Measurements from ENCODE around the gene PHLDB2. TPM values are rescaled to one million over a fixed set of nuclear protein-coding genes. Genes with fewer than 3 reads are reported as not detected.

The PHLDB2 gene
- total RNA-seq, 4 donors from 2014 or later = 23.5 to 81.5 (median 26.2) TPM

DNA sequence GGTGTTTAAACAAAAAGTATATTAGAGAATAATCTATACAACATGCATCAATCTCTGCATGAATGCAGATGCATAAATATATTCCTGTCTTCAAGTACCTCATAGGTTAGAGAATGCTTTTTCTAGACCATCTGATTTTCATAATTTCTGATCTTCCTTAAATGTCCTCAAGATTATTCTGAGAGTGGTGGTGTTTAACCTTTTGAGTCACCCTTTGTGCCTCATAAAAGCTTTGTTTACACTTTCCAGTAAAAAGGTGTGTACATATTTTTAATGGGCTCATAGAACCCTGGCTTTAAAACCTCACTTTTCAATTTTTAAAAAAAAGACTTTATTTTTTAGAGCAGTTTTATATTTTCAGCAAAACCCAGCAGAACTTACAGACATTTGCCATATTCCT lies 78.8 kb downstream of the PHLDB2 start:
- DNase-seq (ENCODE audit: low spot score in 2 of 2) = no peak
- intact Hi-C loops (cut with DNase I; ENCODE audit: low total_unique reads) = loop anchor here (1.0 kb wide), 1 partner anchor 30 kb away; no protein-coding TSS in a partner anchor
- no peak for TF ChIP-seq POLR2A (IDR thresholded peaks at IDR 0.05)
- H3K4me3 ChIP-seq (ENCODE audit: low read depth, poor library complexity, severe bottlenecking) = no peak overlapping the region

DNA sequence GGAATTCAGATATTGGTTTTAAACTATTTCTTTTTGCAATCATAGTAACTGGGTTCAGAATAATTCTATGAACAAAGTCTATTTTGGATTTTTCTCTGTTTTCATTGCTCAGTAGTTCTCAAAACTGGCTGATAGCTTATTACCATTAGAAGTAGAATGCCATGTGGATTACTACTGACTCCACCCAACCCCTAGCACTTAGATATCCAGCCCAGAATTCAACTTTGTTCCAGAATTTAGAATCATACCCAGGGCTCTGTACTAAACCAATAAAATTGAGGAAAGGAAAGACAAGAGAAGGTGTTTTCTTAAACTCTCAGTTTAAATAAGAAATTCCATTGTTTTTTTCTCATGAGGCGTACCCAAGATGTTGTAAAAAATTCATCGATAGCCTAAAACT lies 80.8 kb downstream of the PHLDB2 start:
- WGBS, 2 donors = 93 to 99% methylated on average over 2 of the region's 2 CpGs
- no peak for TF ChIP-seq POLR2A (IDR thresholded peaks at IDR 0.05)
- TF ChIP-seq, protein P1, sequence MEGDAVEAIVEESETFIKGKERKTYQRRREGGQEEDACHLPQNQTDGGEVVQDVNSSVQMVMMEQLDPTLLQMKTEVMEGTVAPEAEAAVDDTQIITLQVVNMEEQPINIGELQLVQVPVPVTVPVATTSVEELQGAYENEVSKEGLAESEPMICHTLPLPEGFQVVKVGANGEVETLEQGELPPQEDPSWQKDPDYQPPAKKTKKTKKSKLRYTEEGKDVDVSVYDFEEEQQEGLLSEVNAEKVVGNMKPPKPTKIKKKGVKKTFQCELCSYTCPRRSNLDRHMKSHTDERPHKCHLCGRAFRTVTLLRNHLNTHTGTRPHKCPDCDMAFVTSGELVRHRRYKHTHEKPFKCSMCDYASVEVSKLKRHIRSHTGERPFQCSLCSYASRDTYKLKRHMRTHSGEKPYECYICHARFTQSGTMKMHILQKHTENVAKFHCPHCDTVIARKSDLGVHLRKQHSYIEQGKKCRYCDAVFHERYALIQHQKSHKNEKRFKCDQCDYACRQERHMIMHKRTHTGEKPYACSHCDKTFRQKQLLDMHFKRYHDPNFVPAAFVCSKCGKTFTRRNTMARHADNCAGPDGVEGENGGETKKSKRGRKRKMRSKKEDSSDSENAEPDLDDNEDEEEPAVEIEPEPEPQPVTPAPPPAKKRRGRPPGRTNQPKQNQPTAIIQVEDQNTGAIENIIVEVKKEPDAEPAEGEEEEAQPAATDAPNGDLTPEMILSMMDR (IDR thresholded peaks at IDR 0.05) = no peak

DNA sequence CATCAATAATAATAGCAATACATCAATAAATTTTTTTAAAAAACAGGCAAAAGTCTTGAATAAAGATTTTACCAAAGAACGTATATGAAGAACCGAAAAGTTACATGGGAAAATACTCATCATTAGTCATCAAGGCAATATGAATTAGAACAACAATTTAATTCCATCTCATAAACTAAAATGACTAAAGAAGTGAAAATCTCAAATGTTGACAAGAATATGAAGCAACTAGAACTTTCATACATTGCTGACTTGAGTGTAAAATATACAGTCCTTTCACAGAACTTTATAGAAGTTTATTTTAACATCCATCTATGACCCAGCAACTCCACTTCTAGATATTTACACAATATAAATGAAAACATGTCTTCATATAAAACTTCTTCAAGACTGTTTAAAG lies 84.5 kb downstream of the PHLDB2 start:
- 94 to 96% methylated on average over 2 of the region's 2 CpGs for WGBS, 2 donors
- H3K4me3 ChIP-seq (ENCODE audit: low read depth, poor library complexity, severe bottlenecking) = no peak overlapping the region

More for the DNA sequence above, 80.8 kb downstream of the PHLDB2 start:
- intact Hi-C loops (cut with DNase I; ENCODE audit: low total_unique reads) = no loop called here
- no peak for DNase-seq (ENCODE audit: low spot score in 2 of 2)
- no peak overlapping the region for H3K4me3 ChIP-seq (ENCODE audit: low read depth, poor library complexity, severe bottlenecking)

DNA sequence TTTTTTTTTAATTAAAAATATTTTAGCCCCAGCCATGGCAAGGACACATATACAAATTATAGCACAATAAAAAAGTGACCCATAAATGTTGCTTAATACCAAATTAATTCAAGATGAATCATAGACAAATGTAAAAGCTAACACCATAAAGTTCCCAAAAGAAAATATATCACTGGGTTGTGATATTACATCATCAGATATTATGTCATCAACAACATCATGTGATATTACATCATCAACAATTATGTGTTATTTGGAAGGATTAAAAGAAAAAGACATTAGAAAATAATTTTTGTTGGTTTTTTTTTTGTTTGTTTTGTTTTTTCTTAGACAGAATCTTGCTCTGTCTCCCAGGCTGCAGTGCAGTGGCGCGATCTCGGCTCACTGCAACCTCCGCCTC lies 85.3 kb downstream of the PHLDB2 start:
- DNase-seq (ENCODE audit: low spot score in 2 of 2) = no peak
- TF ChIP-seq, protein P1 (IDR thresholded peaks at IDR 0.05) = no peak
- no peak for TF ChIP-seq POLR2A (IDR thresholded peaks at IDR 0.05)
- 98 to 99% methylated on average over 4 of the region's 4 CpGs for WGBS, 2 donors
- H3K4me3 ChIP-seq (ENCODE audit: low read depth, poor library complexity, severe bottlenecking) = no peak overlapping the region
- intact Hi-C loops (cut with DNase I; ENCODE audit: low total_unique reads) = no loop called here

More for the DNA sequence above, 84.5 kb downstream of the PHLDB2 start:
- intact Hi-C loops (cut with DNase I; ENCODE audit: low total_unique reads) = no loop called here
- no peak for DNase-seq (ENCODE audit: low spot score in 2 of 2)
- TF ChIP-seq, protein P1 (IDR thresholded peaks at IDR 0.05) = no peak
- no peak for TF ChIP-seq POLR2A (IDR thresholded peaks at IDR 0.05)

DNA sequence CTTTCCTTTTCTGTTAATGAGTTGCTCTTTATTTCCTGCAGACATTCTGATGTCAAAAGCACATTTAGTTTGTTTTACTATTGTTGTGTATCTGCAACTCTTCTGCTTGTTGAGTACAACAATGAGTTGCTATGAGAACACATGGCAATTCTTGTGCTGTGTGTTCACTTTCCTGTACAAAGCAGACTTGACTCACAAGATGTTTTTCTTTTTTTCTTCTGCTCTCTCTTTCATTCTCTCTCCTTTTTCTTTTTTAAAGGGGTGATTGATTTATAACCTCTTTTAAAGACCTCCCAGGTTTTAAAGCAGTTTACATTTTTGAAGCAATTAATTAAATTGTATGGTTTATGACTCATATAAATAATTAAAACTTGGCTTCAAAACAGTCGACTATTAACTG lies 88.2 kb downstream of the PHLDB2 start:
- DNase-seq (ENCODE audit: low spot score in 2 of 2) = no peak
- 21 to 31% methylated on average over 1 of the region's 1 CpG for WGBS, 2 donors
- H3K4me3 ChIP-seq (ENCODE audit: low read depth, poor library complexity, severe bottlenecking) = no peak overlapping the region
- intact Hi-C loops (cut with DNase I; ENCODE audit: low total_unique reads) = no loop called here
- TF ChIP-seq, protein P1 (IDR thresholded peaks at IDR 0.05) = no peak
- TF ChIP-seq POLR2A (IDR thresholded peaks at IDR 0.05) = no peak

DNA sequence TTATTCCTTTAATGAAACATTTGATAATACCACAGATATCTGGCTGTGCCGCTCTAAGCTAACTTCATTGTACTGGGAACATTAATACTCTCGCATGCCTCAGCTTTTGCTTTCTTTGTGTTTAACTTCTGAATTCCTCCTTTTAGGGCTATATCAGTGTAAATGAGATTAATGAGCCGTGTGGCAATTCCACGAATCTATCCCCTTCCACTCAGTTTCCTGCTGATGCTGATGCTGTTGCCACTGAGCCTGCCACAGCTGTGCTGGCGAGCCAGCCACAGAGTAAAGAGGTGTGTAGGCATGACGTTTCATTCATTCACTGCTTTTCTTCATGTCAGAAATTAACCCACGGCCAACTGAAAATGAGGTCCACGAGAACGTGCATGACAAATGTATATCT lies 89.7 kb downstream of the PHLDB2 start:
- no peak overlapping the region for H3K4me3 ChIP-seq (ENCODE audit: low read depth, poor library complexity, severe bottlenecking)
- no peak for DNase-seq (ENCODE audit: low spot score in 2 of 2)
- 91 to 92% methylated on average over 9 of the region's 9 CpGs for WGBS, 2 donors
- TF ChIP-seq, protein P1 (IDR thresholded peaks at IDR 0.05) = no peak
- no peak for TF ChIP-seq POLR2A (IDR thresholded peaks at IDR 0.05)
- intact Hi-C loops (cut with DNase I; ENCODE audit: low total_unique reads) = no loop called here

Data from lower leg skin (tissue), 4 donors.